Ishikawa (cell line): ENCODE results near the gene MAP4K3.

Source experiments
- CEBPB ChIP-seq: IDR thresholded peaks from 2 replicates; pipeline ENCODE4 v1.6.1; 2012
- CREB1 ChIP-seq: IDR thresholded peaks from 2 replicates; pipeline ENCODE4 v1.6.1; 2012; ENCODE audit warnings: low read depth
- EGR1 ChIP-seq: IDR thresholded peaks from 2 replicates; pipeline ENCODE4 v1.6.1; 2012
- EP300 ChIP-seq: IDR thresholded peaks from 2 replicates; pipeline ENCODE4 v1.6.1; 2012; ENCODE audit warnings: borderline replicate concordance
- FOXM1 ChIP-seq: IDR thresholded peaks from 2 replicates; pipeline ENCODE4 v1.6.1; 2012; ENCODE audit warnings: low read depth, borderline replicate concordance
- MAX ChIP-seq: IDR thresholded peaks from 2 replicates; pipeline ENCODE4 v1.6.1; 2012
- NFIC ChIP-seq: IDR thresholded peaks from 2 replicates; pipeline ENCODE4 v1.6.1; 2012
- RAD21 ChIP-seq: IDR thresholded peaks from 2 replicates; pipeline ENCODE4 v1.6.1; 2012; ENCODE audit warnings: low read depth
- TAF1 ChIP-seq: IDR thresholded peaks from 2 replicates; pipeline ENCODE4 v1.6.1; 2012; ENCODE audit warnings: low read depth, mild to moderate bottlenecking
- TCF12 ChIP-seq: IDR thresholded peaks from 2 replicates; pipeline ENCODE4 v1.6.1; 2012; ENCODE audit warnings: low read depth
- TEAD4 ChIP-seq: IDR thresholded peaks from 2 replicates; pipeline ENCODE4 v1.6.1; 2012
- YY1 ChIP-seq: IDR thresholded peaks from 2 replicates; pipeline ENCODE4 v1.6.1; 2012; ENCODE audit warnings: low read depth
- ZBTB7A ChIP-seq: IDR thresholded peaks from 2 replicates; pipeline ENCODE4 v1.6.1; 2012; ENCODE audit warnings: low read depth
- TF ChIP-seq, protein P1 (sequence below): IDR thresholded peaks from 2 replicates; pipeline ENCODE4 v1.6.1; 2012; ENCODE audit warnings: low read depth, mild to moderate bottlenecking
- TF ChIP-seq, protein P2 (sequence below): IDR thresholded peaks from 2 replicates; pipeline ENCODE4 v1.6.1; 2012

Gene MAP4K3

GRCh38 chr2:39232141-39232540 lies 204.9 kb downstream of the MAP4K3 start:
- no peak for TF ChIP-seq NFIC
- no peak for TF ChIP-seq YY1
- no peak for TF ChIP-seq TAF1
- TF ChIP-seq, protein P1, sequence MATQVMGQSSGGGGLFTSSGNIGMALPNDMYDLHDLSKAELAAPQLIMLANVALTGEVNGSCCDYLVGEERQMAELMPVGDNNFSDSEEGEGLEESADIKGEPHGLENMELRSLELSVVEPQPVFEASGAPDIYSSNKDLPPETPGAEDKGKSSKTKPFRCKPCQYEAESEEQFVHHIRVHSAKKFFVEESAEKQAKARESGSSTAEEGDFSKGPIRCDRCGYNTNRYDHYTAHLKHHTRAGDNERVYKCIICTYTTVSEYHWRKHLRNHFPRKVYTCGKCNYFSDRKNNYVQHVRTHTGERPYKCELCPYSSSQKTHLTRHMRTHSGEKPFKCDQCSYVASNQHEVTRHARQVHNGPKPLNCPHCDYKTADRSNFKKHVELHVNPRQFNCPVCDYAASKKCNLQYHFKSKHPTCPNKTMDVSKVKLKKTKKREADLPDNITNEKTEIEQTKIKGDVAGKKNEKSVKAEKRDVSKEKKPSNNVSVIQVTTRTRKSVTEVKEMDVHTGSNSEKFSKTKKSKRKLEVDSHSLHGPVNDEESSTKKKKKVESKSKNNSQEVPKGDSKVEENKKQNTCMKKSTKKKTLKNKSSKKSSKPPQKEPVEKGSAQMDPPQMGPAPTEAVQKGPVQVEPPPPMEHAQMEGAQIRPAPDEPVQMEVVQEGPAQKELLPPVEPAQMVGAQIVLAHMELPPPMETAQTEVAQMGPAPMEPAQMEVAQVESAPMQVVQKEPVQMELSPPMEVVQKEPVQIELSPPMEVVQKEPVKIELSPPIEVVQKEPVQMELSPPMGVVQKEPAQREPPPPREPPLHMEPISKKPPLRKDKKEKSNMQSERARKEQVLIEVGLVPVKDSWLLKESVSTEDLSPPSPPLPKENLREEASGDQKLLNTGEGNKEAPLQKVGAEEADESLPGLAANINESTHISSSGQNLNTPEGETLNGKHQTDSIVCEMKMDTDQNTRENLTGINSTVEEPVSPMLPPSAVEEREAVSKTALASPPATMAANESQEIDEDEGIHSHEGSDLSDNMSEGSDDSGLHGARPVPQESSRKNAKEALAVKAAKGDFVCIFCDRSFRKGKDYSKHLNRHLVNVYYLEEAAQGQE = no peak
- TF ChIP-seq EGR1 = no peak
- TF ChIP-seq FOXM1 = no peak
- TF ChIP-seq EP300 = no peak
- TF ChIP-seq, protein P2, sequence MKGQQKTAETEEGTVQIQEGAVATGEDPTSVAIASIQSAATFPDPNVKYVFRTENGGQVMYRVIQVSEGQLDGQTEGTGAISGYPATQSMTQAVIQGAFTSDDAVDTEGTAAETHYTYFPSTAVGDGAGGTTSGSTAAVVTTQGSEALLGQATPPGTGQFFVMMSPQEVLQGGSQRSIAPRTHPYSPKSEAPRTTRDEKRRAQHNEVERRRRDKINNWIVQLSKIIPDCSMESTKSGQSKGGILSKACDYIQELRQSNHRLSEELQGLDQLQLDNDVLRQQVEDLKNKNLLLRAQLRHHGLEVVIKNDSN = no peak
- no peak for TF ChIP-seq ZBTB7A
- no peak for TF ChIP-seq RAD21

DNA sequence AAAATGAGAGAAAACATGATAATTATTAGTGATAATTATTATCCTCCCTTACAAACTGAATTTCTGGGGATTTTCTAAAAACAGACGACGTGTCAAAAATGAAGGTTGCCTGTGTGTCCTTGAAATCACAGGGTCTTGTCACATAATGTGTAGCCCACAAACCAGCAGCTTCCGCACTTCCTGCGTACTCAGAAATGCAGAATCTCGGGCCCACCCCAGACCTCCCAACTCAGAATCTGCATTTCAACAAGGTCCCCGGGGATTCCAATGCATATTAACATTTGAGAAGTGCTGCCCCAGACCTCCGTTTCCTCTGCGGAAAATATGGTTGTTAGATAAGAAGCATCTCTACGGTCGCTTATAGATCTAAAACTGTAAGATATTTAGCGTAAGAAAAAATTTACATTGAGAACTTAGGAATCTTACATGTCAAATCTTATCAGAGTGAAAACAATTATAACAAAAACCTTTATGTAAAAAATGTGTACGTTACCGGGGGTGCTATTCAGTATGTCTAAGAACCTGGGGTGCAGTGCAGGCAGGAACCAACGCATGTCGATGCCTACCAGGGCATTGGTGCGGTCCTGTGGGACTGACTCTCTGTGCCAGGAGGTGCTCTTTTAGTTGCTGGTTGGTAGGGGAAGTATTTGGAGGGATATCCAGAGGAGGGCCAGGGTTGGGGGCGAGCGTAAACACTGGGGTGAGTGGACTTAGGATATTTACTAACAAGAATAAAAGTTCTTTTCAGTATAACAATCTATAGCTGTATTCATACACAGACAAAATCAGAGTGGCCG lies 208.5 kb downstream of the MAP4K3 start:
- no peak for TF ChIP-seq FOXM1
- no peak for TF ChIP-seq MAX
- no peak for TF ChIP-seq CEBPB
- no peak for TF ChIP-seq TCF12
- no peak for TF ChIP-seq TEAD4
- no peak for TF ChIP-seq YY1
- TF ChIP-seq, protein P2 = no peak
- TF ChIP-seq TAF1 = no peak
- no peak for TF ChIP-seq EGR1
- no peak for TF ChIP-seq RAD21
- no peak for TF ChIP-seq ZBTB7A
- no peak for TF ChIP-seq NFIC
- TF ChIP-seq EP300 = no peak

GRCh38 chr2:39227628-39228412 lies 209.3 kb downstream of the MAP4K3 start:
- TF ChIP-seq ZBTB7A (no peak), RAD21 (peak; percentile 83), EGR1 (no peak)

DNA sequence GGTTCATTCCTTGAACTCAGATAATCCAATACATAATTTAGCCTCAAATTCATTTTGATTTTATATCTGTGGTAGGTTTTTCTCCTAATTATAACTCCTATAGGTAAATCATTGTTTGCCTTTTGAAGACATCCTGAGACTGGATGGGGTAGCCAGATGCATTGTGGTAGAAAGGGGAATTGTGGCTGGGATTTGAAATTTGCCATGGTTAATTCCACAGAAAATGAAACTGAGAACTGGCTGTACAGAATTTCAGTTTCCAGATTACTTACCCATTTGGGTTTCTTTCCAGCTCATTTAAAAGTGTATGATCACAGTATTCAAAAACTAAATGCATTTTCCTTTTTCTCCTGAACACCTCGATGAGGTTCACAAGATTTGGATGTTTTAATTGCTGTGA lies 211.5 kb downstream of the MAP4K3 start:
- no peak for TF ChIP-seq CEBPB
- TF ChIP-seq, protein P2 = no peak
- TF ChIP-seq CREB1 = no peak
- TF ChIP-seq NFIC = no peak
- no peak for TF ChIP-seq TEAD4
- no peak for TF ChIP-seq FOXM1
- TF ChIP-seq EP300 = no peak
- no peak for TF ChIP-seq YY1
- TF ChIP-seq MAX = no peak
- no peak for TF ChIP-seq TCF12
- no peak for TF ChIP-seq ZBTB7A
- TF ChIP-seq, protein P1 = no peak
- no peak for TF ChIP-seq RAD21
- no peak for TF ChIP-seq TAF1
- no peak for TF ChIP-seq EGR1

GRCh38 chr2:39223909-39224308 lies 213.2 kb downstream of the MAP4K3 start:
- TF ChIP-seq TAF1 = no peak
- TF ChIP-seq MAX = no peak
